WERI-Rb-1 (cell line): ENCODE data around the gene SLC52A3.

Source experiments
- DNase-seq: peaks from one replicate; pipeline ENCODE4 v3.0.0-alpha.2; 2020
- H3K27ac ChIP-seq: fragments of 250-450 bp; sonication (Bioruptor Pico); 2 replicates; pipeline ENCODE4 v1.5.1; 2020; ENCODE audit warnings: mild to moderate bottlenecking, moderate library complexity
- H3K27me3 ChIP-seq: fragments of 250-450 bp; sonication (Bioruptor Pico); 2 replicates; pipeline ENCODE4 v1.5.1; 2021; ENCODE audit warnings: mild to moderate bottlenecking, low read depth, moderate library complexity; ENCODE audit not compliant: insufficient read depth, severe bottlenecking
- H3K36me3 ChIP-seq: fragments of 250-450 bp; sonication (Bioruptor Pico); 2 replicates; pipeline ENCODE4 v1.5.1; 2020; ENCODE audit warnings: mild to moderate bottlenecking, moderate library complexity
- H3K4me3 ChIP-seq: 2 replicates; pipeline ENCODE4 v1.5.1; 2011; ENCODE audit warnings: low read depth, mild to moderate bottlenecking, control low read depth, low read length
- H3K9me3 ChIP-seq: fragments of 250-450 bp; sonication (Bioruptor Pico); 2 replicates; pipeline ENCODE4 v1.5.1; 2021; ENCODE audit warnings: mild to moderate bottlenecking, moderate library complexity; ENCODE audit not compliant: severe bottlenecking
- CTCF ChIP-seq: IDR thresholded peaks from 2 replicates; pipeline ENCODE4 v1.5.1; 2011; ENCODE audit warnings: low read depth, mild to moderate bottlenecking, control low read depth, inconsistent platforms, low read length

The SLC52A3 gene

GRCh38 chr20:753897-754635 lies 14.2 kb downstream of the SLC52A3 start:
- Histone ChIP-seq H3K27me3 (peaks cover 8% of the 10 kb centered on the region), H3K27ac (no peak overlapping the region), H3K36me3 (no peaks in the 10 kb centered on the region), H3K4me3 (no peak overlapping the region), H3K9me3 (no peaks in the 10 kb centered on the region)
- no peak for DNase-seq
- TF ChIP-seq CTCF = no peak

- no peak for DNase-seq
- Histone ChIP-seq H3K36me3 (no peaks in the 10 kb centered on the region), H3K4me3 (no peak overlapping the region), H3K27me3 (peaks cover 6% of the 10 kb centered on the region), H3K9me3 (no peaks in the 10 kb centered on the region), H3K27ac (no peak overlapping the region)
- TF ChIP-seq CTCF = no peak
These were observed 15.2 kb downstream of the SLC52A3 start for GRCh38 chr20:753136-753535.

GRCh38 chr20:752291-752690 lies 16.0 kb downstream of the SLC52A3 start:
- Histone ChIP-seq H3K9me3 (no peaks in the 10 kb centered on the region), H3K27ac (no peak overlapping the region), H3K36me3 (no peaks in the 10 kb centered on the region), H3K27me3 (peaks cover 4% of the 10 kb centered on the region), H3K4me3 (no peak overlapping the region)
- no peak for DNase-seq
- no peak for TF ChIP-seq CTCF

- Histone ChIP-seq H3K9me3 (no peaks in the 10 kb centered on the region), H3K27me3 (no peaks in the 10 kb centered on the region), H3K4me3 (no peak overlapping the region), H3K36me3 (no peaks in the 10 kb centered on the region), H3K27ac (no peak overlapping the region)
- no peak for DNase-seq
- TF ChIP-seq CTCF = no peak
These were observed 16.5 kb downstream of the SLC52A3 start for GRCh38 chr20:751761-752160.

- DNase-seq = no peak
- Histone ChIP-seq H3K9me3 (peaks cover under 1% of the 10 kb centered on the region), H3K27me3 (no peaks in the 10 kb centered on the region), H3K27ac (no peak overlapping the region), H3K36me3 (no peaks in the 10 kb centered on the region), H3K4me3 (no peak overlapping the region)
- TF ChIP-seq CTCF = no peak
These were observed 17.5 kb downstream of the SLC52A3 start for GRCh38 chr20:750801-751200.

GRCh38 chr20:745683-746301 lies 22.5 kb downstream of the SLC52A3 start:
- H3K36me3 ChIP-seq = no peaks in the 10 kb centered on the region
- peaks cover 15% of the 10 kb centered on the region for H3K9me3 ChIP-seq
- H3K27ac ChIP-seq = no peak overlapping the region
- no peak for TF ChIP-seq CTCF
- DNase-seq = no peak
- no peaks in the 10 kb centered on the region for H3K27me3 ChIP-seq
- H3K4me3 ChIP-seq = no peak overlapping the region
